ENCODE results near the gene ZNF219.

ZNF219 gene

GRCh38 chr14:21102521-21103410 lies 4.3 kb upstream of the ZNF219 start:
- DNase-seq (ENCODE audit: low read depth in 2 of 2): no peak

GRCh38 chr14:21101802-21102413 lies 3.5 kb upstream of the ZNF219 start:
- no peak for DNase-seq (ENCODE audit: low read depth in 2 of 2)

GRCh38 chr14:21100931-21101330 lies 2.5 kb upstream of the ZNF219 start, which contains the start of gene TMEM253:
Gene TMEM253, plus strand, starts transcription at chr14:21101066. Its CDS starts 278 bp downstream, at chr14:21101344.
- no peak for DNase-seq (ENCODE audit: low read depth in 2 of 2)

- no peak for DNase-seq (ENCODE audit: low read depth in 2 of 2)
Measured at GRCh38 chr14:21099596-21099985, 1.1 kb upstream of the ZNF219 start.

- DNase-seq (ENCODE audit: low read depth in 2 of 2): no peak
Measured at GRCh38 chr14:21098892-21099595, 589 bp upstream of the ZNF219 start.

- no peak for DNase-seq (ENCODE audit: low read depth in 2 of 2)
Measured at GRCh38 chr14:21097636-21098075, 799 bp downstream of the ZNF219 start.

- DNase-seq (ENCODE audit: low read depth in 2 of 2): no peak
Measured at GRCh38 chr14:21096978-21097635, 1.3 kb downstream of the ZNF219 start.

- no peak for DNase-seq (ENCODE audit: low read depth in 2 of 2)
Measured at GRCh38 chr14:21096438-21096837, 2.0 kb downstream of the ZNF219 start.

- DNase-seq (ENCODE audit: low read depth in 2 of 2): no peak
Measured at GRCh38 chr14:21095430-21096205, 2.8 kb downstream of the ZNF219 start.

GRCh38 chr14:21093769-21094681 lies 4.4 kb downstream of the ZNF219 start:
- DNase-seq (ENCODE audit: low read depth in 2 of 2): no peak

GRCh38 chr14:21093018-21093417 lies 5.4 kb downstream of the ZNF219 start:
- DNase-seq (ENCODE audit: low read depth in 2 of 2): no peak

GRCh38 chr14:21092273-21093011 lies 6.0 kb downstream of the ZNF219 start:
- DNase-seq (ENCODE audit: low read depth in 2 of 2): peak; percentile 80 to 86

GRCh38 chr14:21091821-21092272 lies 6.6 kb downstream of the ZNF219 start:
- DNase-seq (ENCODE audit: low read depth in 2 of 2): no peak

GRCh38 chr14:21090940-21091663 lies 7.4 kb downstream of the ZNF219 start:
- no peak for DNase-seq (ENCODE audit: low read depth in 2 of 2)

GRCh38 chr14:21090194-21090939 lies 8.1 kb downstream of the ZNF219 start:
- no peak for DNase-seq (ENCODE audit: low read depth in 2 of 2)

- no peak for DNase-seq (ENCODE audit: low read depth in 2 of 2)
Measured at GRCh38 chr14:21089877-21090193, 8.6 kb downstream of the ZNF219 start.

GRCh38 chr14:21089271-21089670 lies 9.2 kb downstream of the ZNF219 start:
- DNase-seq (ENCODE audit: low read depth in 2 of 2): no peak

- DNase-seq (ENCODE audit: low read depth in 2 of 2): no peak
Measured at GRCh38 chr14:21088687-21089086, 9.8 kb downstream of the ZNF219 start.
